Choroid plexus epithelial cell (primary cell): Measurements from ENCODE around the gene VPS13D.

Experiments
- DNase-seq: peaks from one replicate; pipeline ENCODE4 v3.0.0-alpha.2; 2010; ENCODE audit warnings: low read depth
- H3K4me3 ChIP-seq: 2 replicates; pipeline ENCODE4 v1.5.1; 2011; ENCODE audit warnings: low read depth, mild to moderate bottlenecking, control low read depth, low read length, moderate library complexity
- TF ChIP-seq, protein P1 (sequence below): conservative IDR thresholded peaks from 2 replicates; pipeline ENCODE4 v1.5.1; 2011; ENCODE audit warnings: low read depth, mild to moderate bottlenecking, control low read depth, inconsistent platforms, low read length, moderate library complexity

VPS13D gene

DNA sequence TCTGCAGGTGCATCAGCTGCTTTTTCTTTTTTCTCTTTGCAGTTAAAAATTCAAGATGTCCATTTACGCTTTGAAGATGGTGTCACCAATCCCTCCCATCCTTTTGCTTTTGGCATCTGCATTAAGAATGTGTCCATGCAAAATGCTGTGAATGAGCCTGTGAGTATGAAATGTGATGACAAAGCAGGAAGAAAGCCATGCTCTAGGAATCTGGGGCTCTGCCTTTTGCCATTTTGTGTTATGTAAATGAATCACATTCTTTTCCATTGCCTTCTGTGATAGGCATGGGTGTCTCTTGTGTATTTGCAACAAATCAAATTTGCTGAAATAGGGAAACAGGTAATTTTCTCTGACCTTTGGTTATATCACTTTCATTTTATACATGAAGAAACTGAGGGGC lies 19.4 kb downstream of the VPS13D start:
- no peak overlapping the region for H3K4me3 ChIP-seq
- TF ChIP-seq, protein P1, sequence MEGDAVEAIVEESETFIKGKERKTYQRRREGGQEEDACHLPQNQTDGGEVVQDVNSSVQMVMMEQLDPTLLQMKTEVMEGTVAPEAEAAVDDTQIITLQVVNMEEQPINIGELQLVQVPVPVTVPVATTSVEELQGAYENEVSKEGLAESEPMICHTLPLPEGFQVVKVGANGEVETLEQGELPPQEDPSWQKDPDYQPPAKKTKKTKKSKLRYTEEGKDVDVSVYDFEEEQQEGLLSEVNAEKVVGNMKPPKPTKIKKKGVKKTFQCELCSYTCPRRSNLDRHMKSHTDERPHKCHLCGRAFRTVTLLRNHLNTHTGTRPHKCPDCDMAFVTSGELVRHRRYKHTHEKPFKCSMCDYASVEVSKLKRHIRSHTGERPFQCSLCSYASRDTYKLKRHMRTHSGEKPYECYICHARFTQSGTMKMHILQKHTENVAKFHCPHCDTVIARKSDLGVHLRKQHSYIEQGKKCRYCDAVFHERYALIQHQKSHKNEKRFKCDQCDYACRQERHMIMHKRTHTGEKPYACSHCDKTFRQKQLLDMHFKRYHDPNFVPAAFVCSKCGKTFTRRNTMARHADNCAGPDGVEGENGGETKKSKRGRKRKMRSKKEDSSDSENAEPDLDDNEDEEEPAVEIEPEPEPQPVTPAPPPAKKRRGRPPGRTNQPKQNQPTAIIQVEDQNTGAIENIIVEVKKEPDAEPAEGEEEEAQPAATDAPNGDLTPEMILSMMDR = no peak
- peak; percentile 14 for DNase-seq

DNA sequence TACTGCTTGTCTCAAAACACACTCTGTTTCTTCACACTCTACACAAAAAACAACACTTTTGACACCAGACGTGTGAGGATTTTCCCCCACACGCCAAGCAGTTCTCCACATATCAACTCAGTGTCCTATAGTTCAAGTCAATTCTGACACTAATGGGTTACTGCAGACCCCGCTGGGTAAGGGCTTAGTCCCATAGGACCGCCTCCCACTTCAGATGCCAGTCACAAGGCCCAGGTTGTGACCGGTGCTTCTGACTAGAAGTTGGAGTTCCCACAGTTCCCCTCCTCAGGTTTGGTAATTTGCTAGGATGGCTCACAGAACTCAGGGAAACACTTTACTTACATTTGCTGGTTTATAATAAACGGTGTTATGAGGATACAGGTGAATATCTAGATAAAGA lies 19.9 kb downstream of the VPS13D start:
- TF ChIP-seq, protein P1 = no peak
- H3K4me3 ChIP-seq = no peak overlapping the region
- no peak for DNase-seq

DNA sequence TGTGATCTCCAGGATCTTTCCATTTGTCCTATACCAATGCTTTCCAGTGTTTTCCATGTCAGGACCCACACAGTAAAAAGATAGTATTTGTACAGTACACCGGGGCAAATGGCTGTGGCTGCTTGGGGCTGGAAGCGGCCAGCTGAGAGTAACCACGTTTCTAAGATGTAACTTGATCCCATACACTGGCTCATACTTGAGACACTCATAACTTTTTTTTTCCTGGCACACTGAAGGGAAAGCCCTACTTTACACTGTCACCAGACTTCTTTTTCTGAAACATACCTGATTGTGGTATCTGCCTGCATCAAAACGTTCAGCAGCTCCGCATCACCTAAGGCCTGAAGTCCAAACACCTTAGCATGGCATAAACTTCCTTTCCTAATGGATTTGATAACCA lies 21.6 kb downstream of the VPS13D start:
- no peak overlapping the region for H3K4me3 ChIP-seq
- TF ChIP-seq, protein P1 = no peak
- DNase-seq = peak; percentile 81

DNA sequence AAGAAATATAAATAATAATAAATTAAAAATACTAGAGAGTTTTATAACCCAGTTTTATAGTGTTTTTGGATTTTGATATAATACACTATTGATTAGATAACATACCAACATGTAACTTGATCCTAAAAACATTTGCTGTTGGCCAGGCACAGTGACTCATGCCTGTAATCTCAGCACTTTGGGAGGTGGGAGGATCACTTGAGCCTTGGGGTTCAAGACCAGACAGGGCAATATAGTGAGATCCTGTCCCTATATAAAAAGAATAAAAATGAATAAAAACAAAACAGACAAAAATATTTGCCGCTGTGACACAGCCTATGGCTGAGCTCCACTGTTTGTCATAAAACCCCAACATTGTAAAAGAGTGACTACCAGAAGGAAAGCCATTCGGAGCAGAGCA lies 26.1 kb downstream of the VPS13D start:
- no peak overlapping the region for H3K4me3 ChIP-seq
- DNase-seq = peak; percentile 12
- TF ChIP-seq, protein P1 = no peak

DNA sequence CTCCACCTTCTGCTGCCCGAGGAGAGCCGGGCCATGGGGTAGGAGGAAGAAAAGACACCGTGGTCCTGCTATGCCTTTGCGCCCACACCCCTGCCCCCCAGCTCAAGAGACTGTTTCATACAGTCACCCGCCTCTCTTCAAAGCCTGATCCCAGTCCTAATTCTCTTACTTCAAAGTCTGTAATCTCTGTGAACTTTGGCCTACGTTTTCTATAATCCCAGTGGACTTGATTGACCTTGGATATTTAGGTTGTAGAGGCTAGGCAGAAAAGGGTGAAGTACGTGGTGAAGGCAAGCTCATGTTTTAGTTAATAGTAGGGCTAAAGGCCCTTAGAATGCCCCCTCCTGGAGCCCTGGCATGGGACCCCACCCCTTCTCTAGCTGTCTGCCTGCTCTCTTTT lies 28.4 kb downstream of the VPS13D start:
- no peak for DNase-seq
- TF ChIP-seq, protein P1 = no peak
- no peak overlapping the region for H3K4me3 ChIP-seq

DNA sequence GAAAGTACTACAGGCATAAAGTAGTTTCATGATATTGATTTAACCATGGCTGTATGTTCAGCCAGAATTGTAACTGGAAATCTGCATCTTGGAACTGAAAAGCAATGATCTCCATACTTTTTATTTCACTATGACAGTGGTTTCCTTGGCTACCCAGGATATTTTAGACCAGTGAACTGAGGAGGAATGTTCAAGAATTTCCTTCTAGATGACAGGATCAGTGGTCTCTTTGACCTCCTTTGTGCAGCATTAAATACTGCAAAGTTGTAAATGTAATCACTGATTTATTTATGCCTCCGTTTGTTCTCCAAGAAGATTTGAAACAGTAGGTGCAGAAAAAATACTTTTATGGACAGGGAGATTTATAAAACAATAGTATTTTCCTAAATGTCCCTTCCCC lies 39.5 kb downstream of the VPS13D start:
- DNase-seq = no peak
- TF ChIP-seq, protein P1 = no peak
- H3K4me3 ChIP-seq = no peak overlapping the region

DNA sequence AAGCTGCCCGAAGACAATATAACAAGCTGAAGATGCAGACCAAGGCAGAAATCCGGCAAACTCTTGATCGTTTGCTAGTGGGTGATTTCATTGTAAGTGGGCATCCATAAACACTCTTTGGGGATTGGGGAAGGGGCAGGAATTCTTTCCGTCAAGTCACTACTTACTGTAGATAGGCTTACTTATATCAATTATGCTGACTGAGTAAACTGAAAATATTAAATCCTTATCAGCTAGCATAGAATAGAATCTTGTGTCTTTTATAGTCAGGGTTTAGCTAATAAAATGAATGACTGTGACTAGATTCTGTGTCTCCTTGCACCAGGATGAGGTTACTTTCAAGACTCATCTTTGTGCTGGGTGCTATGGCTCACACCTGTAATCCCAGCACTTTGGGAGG lies 41.2 kb downstream of the VPS13D start:
- DNase-seq = no peak
- TF ChIP-seq, protein P1 = no peak
- no peak overlapping the region for H3K4me3 ChIP-seq
